Measurements from ENCODE around the gene PRAF2. TPM values are rescaled to one million over a fixed set of nuclear protein-coding genes. Genes with fewer than 3 reads are reported as not detected.

PRAF2 gene
- total and polyA plus RNA-seq, 11 donors = 8.0 to 24.0 (median 11.4) TPM

GRCh38 chrX:49100704-49101628 is 27.2 kb upstream of the PRAF2 start:
- 0 to 41% (median 19%) methylated on average over 35 to 74 of the region's 74 CpGs for WGBS, 4 donors
- intact Hi-C loops (cut with DNase I) = loop anchor here in 2 of 10 donors (1.0 to 10.0 kb wide), 2 partner anchors 59 to 146 kb away; partner anchors contain the start of gene OTUD5 (in 1 of the 2)
- ATAC-seq = peak; percentile 98 to 100 (median 99)
- DNase-seq = peak; percentile 90 to 93 (median 93)
- Histone ChIP-seq H3K27ac (peak overlapping the region in 11 of 12 donors; percentile 66 to 84 (median 74)), H3K27me3 (no peaks in the 10 kb centered on the region), H3K36me3 (no peaks in the 10 kb centered on the region), H3K4me3 (peak overlapping the region; percentile 34 to 84 (median 63)), H3K9me3 (no peaks in the 10 kb centered on the region), H3K4me1 (peaks cover 0 to 15% (median 0%) of the 10 kb centered on the region in 12 donors)
- TF ChIP-seq POLR2A (IDR thresholded peaks at IDR 0.05) = peak in 1 of 2 donors; percentile 62
- no peak for TF ChIP-seq CTCF (IDR thresholded peaks at IDR 0.05)

DNA sequence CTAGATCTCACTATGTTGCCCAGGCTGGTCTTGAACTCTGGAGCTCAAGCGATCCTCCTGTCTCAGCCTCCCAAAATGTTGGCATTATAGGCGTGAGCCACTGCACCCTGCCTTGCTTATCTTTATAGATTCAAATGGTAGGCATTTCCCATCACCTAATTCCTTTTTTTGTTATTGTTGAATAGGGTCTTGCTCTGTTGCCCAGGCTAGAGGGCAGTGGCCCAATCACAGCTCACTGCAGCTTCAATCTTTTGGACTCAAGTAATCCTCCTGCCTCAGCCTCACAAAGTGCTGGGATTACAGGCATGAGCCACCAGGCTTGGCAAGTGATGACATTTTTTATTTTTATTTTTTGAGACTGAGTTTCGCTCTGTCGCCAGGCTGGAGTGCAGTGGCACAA is 22.6 kb upstream of the PRAF2 start:
- Histone ChIP-seq H3K36me3 (no peaks in the 10 kb centered on the region), H3K27ac (no peak overlapping the region), H3K9me3 (no peaks in the 10 kb centered on the region), H3K4me1 (peaks cover 0 to 11% (median 0%) of the 10 kb centered on the region in 12 donors), H3K27me3 (no peaks in the 10 kb centered on the region), H3K4me3 (no peak overlapping the region)
- DNase-seq (no peak), ATAC-seq (no peak)
- 91 to 96% (median 93%) methylated on average over 4 of the region's 4 CpGs for WGBS, 4 donors
- intact Hi-C loops (cut with DNase I) = no loop called here
- TF ChIP-seq CTCF (IDR thresholded peaks at IDR 0.05) = no peak
- no peak for TF ChIP-seq POLR2A (IDR thresholded peaks at IDR 0.05)

GRCh38 chrX:49089553-49089952 is 15.8 kb upstream of the PRAF2 start:
- no peaks in the 10 kb centered on the region for H3K9me3 ChIP-seq
- no peak overlapping the region for H3K4me3 ChIP-seq
- no peak for DNase-seq
- H3K27ac ChIP-seq = no peak overlapping the region
- no peak for TF ChIP-seq POLR2A (IDR thresholded peaks at IDR 0.05)
- no peak for TF ChIP-seq CTCF (IDR thresholded peaks at IDR 0.05)
- 70 to 86% (median 78%) methylated on average over 4 of the region's 4 CpGs for WGBS, 4 donors
- intact Hi-C loops (cut with DNase I) = no loop called here
- ATAC-seq = no peak
- no peaks in the 10 kb centered on the region for H3K36me3 ChIP-seq
- H3K27me3 ChIP-seq = no peaks in the 10 kb centered on the region
- H3K4me1 ChIP-seq = no peaks in the 10 kb centered on the region

DNA sequence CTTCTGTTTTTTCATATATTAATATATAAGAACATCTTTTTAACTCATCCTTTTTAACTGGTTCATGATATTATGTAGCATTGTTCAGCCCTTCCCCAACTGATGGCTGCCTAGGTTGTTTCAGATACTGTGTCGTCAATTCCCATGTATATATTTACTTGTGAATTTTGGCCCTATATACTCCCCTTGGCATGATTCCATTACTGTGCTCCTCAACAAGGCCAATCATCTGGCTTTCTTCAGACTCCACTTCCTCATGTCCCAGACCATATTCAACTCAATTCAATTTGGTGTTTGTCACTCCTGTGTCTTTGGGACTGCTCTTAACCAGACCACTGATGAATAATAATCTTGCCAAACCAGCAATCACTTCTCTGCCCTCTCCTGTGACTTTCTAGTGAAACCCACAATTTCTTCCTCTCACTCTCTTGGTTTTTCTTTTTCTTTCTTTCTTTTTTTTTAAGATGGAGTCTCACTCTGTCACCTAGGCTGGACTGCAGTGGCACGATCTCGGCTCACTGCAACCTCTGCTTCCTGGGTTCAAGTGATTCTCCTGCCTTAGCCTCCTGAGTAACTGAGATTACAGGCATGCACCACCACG is 8.6 kb upstream of the PRAF2 start:
- Histone ChIP-seq H3K4me1 (peaks cover 0 to 7% (median 2%) of the 10 kb centered on the region in 12 donors), H3K9me3 (no peaks in the 10 kb centered on the region), H3K4me3 (no peak overlapping the region), H3K27ac (no peak overlapping the region), H3K36me3 (peaks cover 0 to 8% (median 0%) of the 10 kb centered on the region in 9 donors), H3K27me3 (no peaks in the 10 kb centered on the region)
- DNase-seq (no peak), ATAC-seq (no peak)
- intact Hi-C loops (cut with DNase I) = no loop called here
- TF ChIP-seq POLR2A (IDR thresholded peaks at IDR 0.05) = no peak
- TF ChIP-seq CTCF (IDR thresholded peaks at IDR 0.05) = no peak
- 62 to 73% (median 67%) methylated on average over 4 of the region's 4 CpGs for WGBS, 4 donors
